Hepatocyte (in vitro differentiated cells): ENCODE measurements around the gene GMIP. TPM values are rescaled to one million over a fixed set of nuclear protein-coding genes. Genes with fewer than 3 reads are reported as not detected.

Source experiments
- DNase-seq: peaks from one replicate; pipeline ENCODE4 v3.0.0-alpha.2; 2016; ENCODE audit warnings: low spot score
- H2AFZ ChIP-seq: fragments of 200-600 bp; sonication (generic); 2 replicates; pipeline ENCODE4 v1.6.0; 2016; ENCODE audit warnings: antibody characterized with exemption, mild to moderate bottlenecking
- H3K27ac ChIP-seq: fragments of 200-600 bp; sonication (generic); 2 replicates; pipeline ENCODE4 v1.5.1; 2016; ENCODE audit warnings: mild to moderate bottlenecking
- H3K27me3 ChIP-seq: fragments of 200-600 bp; sonication (generic); 2 replicates; pipeline ENCODE4 v1.6.1; 2016
- H3K36me3 ChIP-seq: fragments of 200-600 bp; sonication (generic); replicated peaks from 2 replicates; pipeline ENCODE4 v1.5.1; 2016; ENCODE audit warnings: low read depth; ENCODE audit not compliant: insufficient read depth
- H3K4me1 ChIP-seq: fragments of 200-600 bp; sonication (generic); 2 replicates; pipeline ENCODE4 v1.5.1; 2016; ENCODE audit warnings: mild to moderate bottlenecking, moderate library complexity; ENCODE audit not compliant: insufficient read depth
- H3K4me2 ChIP-seq: fragments of 200-600 bp; sonication (generic); 2 replicates; pipeline ENCODE4 v1.6.0; 2016
- H3K4me3 ChIP-seq: fragments of 200-600 bp; sonication (generic); 2 replicates; pipeline ENCODE4 v1.5.1; 2016; ENCODE audit warnings: mild to moderate bottlenecking
- H3K79me2 ChIP-seq: fragments of 200-600 bp; sonication (generic); 2 replicates; pipeline ENCODE4 v1.6.0; 2017; ENCODE audit warnings: mild to moderate bottlenecking
- H3K9me2 ChIP-seq: fragments of 200-600 bp; sonication (generic); replicated peaks from 2 replicates; pipeline ENCODE4 v1.6.0; 2017; ENCODE audit warnings: mild to moderate bottlenecking; ENCODE audit not compliant: insufficient read depth
- H3K9me3 ChIP-seq: fragments of 200-600 bp; sonication (generic); 2 replicates; pipeline ENCODE4 v1.5.1; 2016; ENCODE audit warnings: low read depth, mild to moderate bottlenecking
- H4K20me1 ChIP-seq: fragments of 200-600 bp; sonication (generic); 2 replicates; pipeline ENCODE4 v1.6.0; 2016; ENCODE audit warnings: mild to moderate bottlenecking; ENCODE audit not compliant: insufficient read depth, poor library complexity, severe bottlenecking
- CTCF ChIP-seq: fragments of 200-600 bp; sonication (generic); IDR thresholded peaks from 2 replicates; pipeline ENCODE4 v1.5.1; 2016; ENCODE audit warnings: antibody characterized with exemption, mild to moderate bottlenecking; ENCODE audit not compliant: poor library complexity
- EZH2 ChIP-seq: fragments of 200-600 bp; sonication (generic); IDR thresholded peaks from 2 replicates; pipeline ENCODE4 v1.6.1; 2016; ENCODE audit warnings: antibody characterized with exemption, mild to moderate bottlenecking, borderline replicate concordance
- EZH2phosphoT487 ChIP-seq: fragments of 200-600 bp; sonication (generic); IDR thresholded peaks from one replicate; pipeline ENCODE4 v1.6.1; 2018; ENCODE audit warnings: antibody characterized with exemption, mild to moderate bottlenecking, low read depth, moderate library complexity; ENCODE audit not compliant: unreplicated experiment, severe bottlenecking
- WGBS: methylation state at CpG from one replicate; pipeline ENCODE4 v1.1.6; 2016; ENCODE audit warnings: low lambda C conversion rate; ENCODE audit errors: missing lambda C conversion rate; 5-methylcytosine and 5-hydroxymethylcytosine counted together
- polyA plus RNA-seq: library from polyadenylated mRNA; unstranded; fragments of >200 nt; fragmentation: Nextera tagmentation; extraction: Ambion mirVana; gene quantifications from 2 replicates; pipeline ENCODE4 v1.2.1, GENCODE V29; 2016
- total RNA-seq: library from RNA; depleted of rRNA; stranded (reverse); fragments of >200 nt; gene quantifications from 2 replicates; pipeline ENCODE4 v1.2.3, GENCODE V29; 2014

Gene GMIP
- total and polyA plus RNA-seq, 2 experiments from 2014 or later: 5.6 to 13.0 TPM

GRCh38 chr19:19587771-19588170 is 55.7 kb downstream of the GMIP start:
- Histone ChIP-seq H4K20me1 (no peaks in the 10 kb centered on the region), H3K27me3 (no peaks in the 10 kb centered on the region), H3K4me3 (no peak overlapping the region), H3K4me1 (peaks cover 6% of the 10 kb centered on the region), H3K4me2 (no peak overlapping the region), H3K79me2 (no peaks in the 10 kb centered on the region), H3K9me2 (no peaks in the 10 kb centered on the region), H3K36me3 (no peaks in the 10 kb centered on the region), H3K27ac (no peak overlapping the region), H3K9me3 (no peaks in the 10 kb centered on the region), H2AFZ (no peak overlapping the region)
- DNase-seq: no peak
- TF ChIP-seq CTCF: no peak
- TF ChIP-seq EZH2phosphoT487: no peak
- TF ChIP-seq EZH2: no peak
- 97% methylated on average over 5 of the region's 5 CpGs for WGBS

GRCh38 chr19:19584356-19584755 is 59.1 kb downstream of the GMIP start:
- no peak overlapping the region for H3K4me3 ChIP-seq
- H3K4me1 ChIP-seq: no peaks in the 10 kb centered on the region
- no peaks in the 10 kb centered on the region for H3K36me3 ChIP-seq
- no peaks in the 10 kb centered on the region for H3K27me3 ChIP-seq
- H3K27ac ChIP-seq: no peak overlapping the region
- TF ChIP-seq CTCF (no peak), EZH2 (no peak), EZH2phosphoT487 (no peak)
- no peaks in the 10 kb centered on the region for H3K79me2 ChIP-seq
- 94% methylated on average over 6 of the region's 6 CpGs for WGBS
- no peaks in the 10 kb centered on the region for H3K9me2 ChIP-seq
- no peak overlapping the region for H3K4me2 ChIP-seq
- no peak overlapping the region for H2AFZ ChIP-seq
- H3K9me3 ChIP-seq: no peaks in the 10 kb centered on the region
- no peak for DNase-seq
- no peaks in the 10 kb centered on the region for H4K20me1 ChIP-seq

- no peak for DNase-seq
- Histone ChIP-seq H3K4me1 (no peaks in the 10 kb centered on the region), H3K27ac (no peak overlapping the region), H3K9me3 (no peaks in the 10 kb centered on the region), H3K9me2 (no peaks in the 10 kb centered on the region), H3K4me2 (no peak overlapping the region), H3K4me3 (no peak overlapping the region), H2AFZ (no peak overlapping the region), H3K27me3 (no peaks in the 10 kb centered on the region), H4K20me1 (no peaks in the 10 kb centered on the region), H3K79me2 (no peaks in the 10 kb centered on the region), H3K36me3 (no peaks in the 10 kb centered on the region)
- WGBS: 90% methylated on average over 6 of the region's 6 CpGs
- TF ChIP-seq CTCF (no peak), EZH2phosphoT487 (no peak), EZH2 (no peak)
Observed at GRCh38 chr19:19582471-19582870, 61.0 kb downstream of the GMIP start.

GRCh38 chr19:19581391-19581790 is 62.1 kb downstream of the GMIP start:
- Histone ChIP-seq H3K4me2 (no peak overlapping the region), H3K9me3 (no peaks in the 10 kb centered on the region), H4K20me1 (no peaks in the 10 kb centered on the region), H3K4me1 (no peaks in the 10 kb centered on the region), H3K79me2 (no peaks in the 10 kb centered on the region), H3K27me3 (no peaks in the 10 kb centered on the region), H3K27ac (no peak overlapping the region), H2AFZ (no peak overlapping the region), H3K4me3 (no peak overlapping the region), H3K36me3 (no peaks in the 10 kb centered on the region), H3K9me2 (no peaks in the 10 kb centered on the region)
- TF ChIP-seq EZH2: no peak
- DNase-seq: no peak
- WGBS: 93% methylated on average over 13 of the region's 13 CpGs
